CD1c-positive myeloid dendritic cell (primary cell): ENCODE data around the gene PTPRD.
"Not testable (repeated sequence)": the region's sequence is repeated elsewhere in the genome, so short reads cannot be mapped to it uniquely, and the experiment has no call there.

Experiments
- DNase-seq: peaks from one replicate; pipeline ENCODE4 v3.0.0-alpha.2; 2016; ENCODE audit errors: extremely low spot score

PTPRD gene

DNA sequence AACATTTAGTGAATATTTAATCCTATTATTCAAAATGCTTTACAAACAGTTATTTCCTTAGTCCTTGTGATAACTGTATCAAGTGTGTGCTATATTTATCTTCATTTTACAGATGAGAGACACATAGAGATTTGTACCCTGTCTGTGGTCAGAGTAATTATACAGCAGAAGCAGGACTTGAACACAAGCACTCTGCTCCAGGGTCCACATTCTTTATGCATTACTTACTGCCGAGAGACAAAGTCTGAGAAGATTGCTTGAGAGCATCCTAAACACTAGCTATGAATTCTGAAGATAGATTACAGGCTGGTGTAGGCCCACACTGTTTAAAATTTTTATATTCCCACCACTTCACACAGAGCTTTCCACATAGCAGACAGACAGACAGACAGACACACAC lies 1887.2 kb downstream of the PTPRD start:
- no peak for DNase-seq

DNA sequence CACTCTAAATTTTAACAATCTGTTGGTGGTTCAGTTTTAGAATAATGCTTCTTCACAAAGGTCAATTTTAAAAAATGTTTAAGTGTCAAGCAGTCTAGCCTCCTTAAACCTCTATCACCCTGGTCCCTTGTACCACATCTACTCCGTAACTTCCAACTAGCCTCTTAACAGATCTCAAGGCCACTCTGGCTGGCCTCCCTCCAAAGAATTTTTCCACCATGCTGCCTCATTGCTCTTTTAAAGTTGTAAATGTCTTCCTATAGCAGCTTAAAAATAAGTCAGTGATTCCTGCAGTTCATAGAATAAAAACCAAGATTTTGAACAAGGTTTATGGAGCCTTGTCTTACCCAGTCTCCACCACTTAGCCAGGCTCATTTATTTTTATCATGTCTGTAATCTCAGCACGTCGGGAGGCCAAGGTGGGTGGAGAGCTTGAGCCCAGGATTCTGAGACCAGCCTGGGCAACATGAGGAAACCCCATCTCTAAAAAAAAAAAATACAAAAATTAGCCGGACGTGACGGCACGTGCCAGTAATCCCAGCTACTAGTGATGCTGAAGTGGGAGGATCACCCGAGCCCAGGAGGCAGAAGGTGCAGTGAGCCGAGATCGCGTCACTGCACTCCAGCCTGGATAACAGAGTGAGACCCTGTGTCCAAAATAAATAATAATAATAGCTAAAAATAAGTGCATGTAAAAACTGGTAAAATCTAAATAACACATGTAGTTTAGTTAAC lies 1888.4 kb downstream of the PTPRD start:
- no peak for DNase-seq

DNA sequence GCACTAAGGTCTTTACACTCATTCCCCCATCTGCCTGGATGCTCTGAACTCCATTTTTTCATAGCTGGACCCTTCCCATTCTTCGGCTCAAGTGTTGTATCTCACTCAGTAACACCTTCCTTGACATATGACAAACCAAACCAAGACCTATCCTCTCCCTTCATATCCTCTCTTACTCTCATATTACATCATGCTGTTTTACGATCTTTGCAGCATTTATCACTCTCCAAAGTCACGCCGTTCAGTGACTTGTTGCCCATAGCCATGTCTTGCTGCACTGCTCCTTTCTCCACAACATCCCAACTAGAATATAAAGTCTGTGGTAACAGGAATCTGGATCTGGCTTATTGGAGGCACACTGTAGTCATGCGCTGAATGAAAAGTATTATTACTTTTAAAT lies 1889.6 kb downstream of the PTPRD start:
- no peak for DNase-seq

DNA sequence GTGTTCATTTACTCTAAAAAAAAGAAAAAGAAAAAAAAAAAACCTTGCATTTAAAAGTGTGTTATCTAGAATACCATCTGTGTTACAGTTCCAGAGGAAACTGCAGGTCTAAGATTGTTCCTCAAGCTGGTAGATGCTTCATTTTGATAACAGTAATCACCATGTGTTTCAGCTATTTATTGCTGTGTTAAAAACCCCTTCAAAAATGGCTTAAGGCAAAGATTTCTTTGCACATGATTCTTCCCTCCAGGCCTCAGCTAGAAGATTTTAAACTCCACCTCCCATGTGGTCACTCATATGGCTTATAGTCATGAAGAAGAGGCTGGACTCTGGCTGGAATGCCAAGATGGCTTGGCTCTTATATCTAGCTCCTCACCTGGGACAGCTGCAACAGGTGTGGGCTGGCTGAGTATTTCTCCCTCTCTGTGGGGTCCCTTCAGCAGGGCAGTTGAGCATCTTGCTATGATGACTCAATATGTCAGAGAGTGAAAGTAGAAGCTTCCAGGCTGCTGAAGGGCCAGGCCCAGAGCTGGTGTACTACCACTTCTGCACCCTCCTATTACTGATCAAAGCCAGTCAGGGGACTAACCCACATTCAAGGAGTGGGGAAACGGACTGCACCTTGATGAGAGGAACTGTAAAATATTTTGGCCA lies 1892.8 kb downstream of the PTPRD start:
- DNase-seq: no peak

DNA sequence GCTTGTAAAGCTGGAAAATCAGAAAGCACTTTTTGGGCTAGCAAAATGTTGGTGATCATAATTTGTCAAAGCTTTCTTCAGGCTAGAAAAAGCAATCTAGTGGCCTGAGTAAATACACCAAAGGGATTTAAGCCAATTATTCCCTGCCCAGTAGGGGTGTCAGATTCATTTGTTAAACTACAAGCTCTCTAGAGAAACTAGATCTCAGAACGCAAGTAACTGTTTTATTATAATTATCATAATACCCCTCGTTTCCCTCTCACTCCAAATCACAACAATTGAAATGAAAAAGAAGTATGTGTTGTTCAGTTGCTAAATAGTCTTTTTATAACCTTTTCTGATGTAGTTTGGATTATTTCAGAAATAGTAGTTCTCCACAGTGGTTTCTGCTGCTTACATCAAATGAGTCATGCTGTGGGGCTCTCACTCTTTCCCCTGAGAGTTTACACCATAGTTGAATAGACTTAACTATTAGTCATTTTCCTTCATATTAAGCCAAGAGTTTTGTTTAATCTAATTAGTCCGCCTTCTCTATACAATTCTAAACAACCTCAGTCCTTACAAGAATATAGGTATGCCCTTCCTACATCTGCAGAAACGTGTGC lies 1894.6 kb downstream of the PTPRD start:
- no peak for DNase-seq

DNA sequence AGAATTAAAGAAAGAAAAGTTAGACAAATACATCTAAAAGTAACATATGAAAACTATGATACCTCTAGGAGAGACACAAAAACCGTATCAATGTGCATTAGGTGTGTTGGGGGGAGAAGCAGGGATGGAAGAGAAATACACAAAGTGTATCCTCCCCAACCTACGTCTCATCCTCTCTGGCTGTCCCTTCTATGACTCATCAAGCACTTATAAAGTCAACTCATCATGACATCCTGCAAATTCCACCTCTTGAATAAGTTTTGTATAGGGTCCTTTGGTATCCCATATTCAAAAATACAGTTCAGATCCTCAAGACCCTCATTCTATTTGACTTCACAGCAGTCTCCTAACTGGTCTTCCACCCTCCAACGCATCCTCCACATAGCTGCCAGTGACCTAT lies 1895.7 kb downstream of the PTPRD start:
- no peak for DNase-seq

DNA sequence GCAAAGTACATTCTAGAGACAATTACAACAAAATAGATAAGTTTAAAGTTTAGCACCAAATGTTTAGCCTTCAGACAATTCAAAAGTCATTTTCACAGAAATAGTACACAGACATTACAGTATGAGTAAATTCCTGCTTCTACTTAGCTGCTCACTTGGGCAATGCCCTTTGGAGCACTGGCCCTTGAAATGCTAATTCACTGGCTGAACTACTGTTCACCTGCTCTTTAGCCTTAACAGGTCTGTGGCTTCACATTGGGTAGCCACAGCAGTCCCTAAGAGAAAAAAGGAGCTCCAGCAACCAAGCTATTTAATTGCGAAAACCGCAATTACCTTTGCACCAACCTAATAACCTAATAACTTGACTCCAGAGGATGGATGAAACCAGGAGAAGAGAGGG lies 1897.0 kb downstream of the PTPRD start:
- DNase-seq: no peak

DNA sequence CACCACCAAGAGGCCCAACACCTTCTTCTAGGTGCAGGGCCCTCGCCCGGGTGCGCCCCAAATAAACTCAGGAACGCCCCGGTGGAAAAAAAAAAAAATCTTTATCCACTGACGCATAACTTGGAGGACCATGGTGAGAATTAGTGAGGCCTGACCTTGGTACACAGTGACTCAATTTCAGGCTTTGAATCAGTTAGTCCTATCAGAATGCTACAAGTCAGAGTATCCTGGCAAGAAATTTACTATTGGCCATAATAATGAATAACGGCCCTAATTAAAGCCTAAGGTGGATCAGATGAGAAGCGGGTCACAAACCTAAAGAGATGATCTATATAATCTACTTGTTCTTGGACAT lies 1899.0 kb downstream of the PTPRD start:
- DNase-seq: no peak

DNA sequence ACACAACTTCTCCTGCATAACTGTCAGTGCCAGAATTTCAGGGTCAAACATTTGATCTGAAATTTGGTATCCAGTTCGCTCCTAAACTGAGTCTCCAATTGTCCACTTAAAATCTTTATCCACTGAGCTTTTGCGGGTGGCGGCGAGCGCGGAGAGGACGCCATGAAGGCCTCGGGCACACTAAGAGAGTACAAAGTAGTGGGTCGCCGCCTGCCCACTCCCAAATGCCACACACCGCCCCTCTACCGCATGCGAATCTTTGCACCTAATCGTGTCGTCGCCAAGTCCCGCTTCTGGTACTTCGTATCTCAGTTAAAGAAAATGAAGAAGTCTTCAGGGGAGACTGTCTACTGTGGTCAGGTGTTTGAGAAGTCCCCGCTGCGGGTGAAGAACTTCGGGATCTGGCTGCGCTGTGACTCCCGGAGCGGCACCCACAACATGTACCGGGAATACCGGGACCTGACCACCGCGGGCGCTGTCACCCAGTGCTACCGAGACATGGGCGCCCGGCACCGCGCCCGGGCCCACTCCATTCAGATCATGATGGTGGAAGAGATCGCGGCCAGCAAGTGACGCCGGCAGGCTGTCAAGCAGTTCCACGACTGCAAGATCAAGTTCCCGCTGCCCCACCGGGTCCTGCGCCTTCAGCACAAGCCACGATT lies 1899.5 kb downstream of the PTPRD start:
- no peak for DNase-seq

DNA sequence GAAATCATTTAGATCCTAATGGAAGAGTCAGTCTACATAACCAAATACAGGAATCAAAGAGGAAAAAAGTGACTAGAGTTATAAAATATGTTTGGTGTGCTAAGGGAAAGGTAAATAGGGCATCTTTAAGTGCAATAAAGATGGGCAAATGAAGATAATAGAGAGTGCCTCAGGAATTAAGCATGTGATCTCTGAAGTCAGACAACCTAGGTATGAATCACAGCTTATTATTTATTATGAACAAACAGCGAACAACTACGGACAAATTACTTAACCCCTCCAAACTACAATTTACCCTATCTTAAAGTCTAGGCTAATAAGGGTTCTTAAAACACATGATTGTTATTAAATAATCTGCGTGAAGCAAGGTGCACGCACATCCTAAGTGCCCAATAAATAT lies 1903.1 kb downstream of the PTPRD start:
- DNase-seq: no peak

DNA sequence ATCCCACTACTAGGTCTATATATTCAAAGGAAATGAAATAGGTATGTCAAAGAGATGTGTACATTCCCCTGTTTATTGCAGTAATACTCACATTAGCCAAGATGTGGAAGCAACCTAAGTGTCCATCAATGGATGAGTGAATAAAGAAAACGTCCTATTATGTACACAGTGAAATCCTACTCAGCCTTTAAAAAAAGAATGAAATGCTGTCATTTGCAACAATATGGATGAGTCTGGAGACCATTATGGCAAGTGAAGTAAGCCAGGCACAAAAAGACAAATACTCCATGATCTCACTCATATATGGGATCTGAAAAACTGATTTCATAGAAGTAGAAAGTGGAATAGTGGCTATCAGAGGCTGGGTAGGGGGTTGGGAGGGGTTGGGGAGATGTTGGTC lies 1904.1 kb downstream of the PTPRD start:
- no peak for DNase-seq

DNA sequence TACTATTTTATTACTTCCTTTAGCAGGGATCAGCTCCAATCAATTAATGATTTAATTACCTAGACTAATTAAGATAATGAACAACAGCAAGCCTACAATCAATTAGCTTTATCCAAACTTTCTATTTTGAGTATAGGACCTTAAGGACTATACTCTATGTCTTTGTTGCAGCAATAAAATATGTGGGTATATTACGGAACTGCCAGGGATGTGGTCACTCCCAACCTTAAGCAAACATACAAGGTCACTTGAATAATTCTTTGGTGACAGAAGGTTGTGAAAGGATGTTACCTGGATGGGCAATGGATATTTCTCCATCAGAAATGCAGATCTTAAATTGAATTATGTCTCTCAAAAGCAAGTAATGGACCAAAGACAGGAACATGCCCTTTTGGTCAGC lies 1905.8 kb downstream of the PTPRD start:
- no peak for DNase-seq

DNA sequence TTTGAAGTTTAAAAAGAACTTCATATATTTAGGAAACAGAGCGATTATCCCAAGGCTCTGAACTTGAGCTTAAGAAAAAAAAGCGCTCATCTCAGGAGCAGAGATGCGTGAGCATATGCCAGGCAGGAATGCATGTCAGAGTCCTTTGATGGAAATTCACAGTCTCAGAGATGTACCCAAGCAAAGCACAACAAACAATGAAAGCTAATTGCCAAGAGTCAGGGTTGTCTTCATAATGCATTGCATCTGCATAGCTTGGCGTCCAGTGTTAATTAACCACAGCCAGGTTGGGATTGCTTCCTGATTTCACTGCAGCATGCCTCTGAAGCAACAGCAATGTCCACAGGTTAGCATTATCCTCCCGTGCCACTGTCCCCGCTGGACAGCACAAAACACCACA lies 1906.3 kb downstream of the PTPRD start:
- no peak for DNase-seq

DNA sequence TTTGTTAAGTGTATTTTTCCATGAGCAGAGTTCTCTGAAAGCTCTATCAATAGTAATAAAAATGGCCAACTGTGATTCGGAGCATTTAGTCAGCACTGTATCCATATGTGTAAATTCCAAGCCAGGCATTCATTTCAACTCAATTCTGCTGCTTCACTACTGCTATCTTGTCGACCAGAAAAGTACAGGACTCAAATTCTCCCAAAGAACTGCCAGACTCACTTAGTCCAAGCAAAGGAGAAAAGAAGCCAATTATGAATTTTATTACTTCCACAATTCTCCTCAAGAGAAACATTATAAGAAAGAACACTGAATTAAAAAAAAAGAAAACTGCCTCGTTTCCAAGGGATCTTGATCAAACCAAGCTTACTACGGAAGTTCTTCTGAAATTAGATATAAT lies 1906.9 kb downstream of the PTPRD start:
- no peak for DNase-seq

DNA sequence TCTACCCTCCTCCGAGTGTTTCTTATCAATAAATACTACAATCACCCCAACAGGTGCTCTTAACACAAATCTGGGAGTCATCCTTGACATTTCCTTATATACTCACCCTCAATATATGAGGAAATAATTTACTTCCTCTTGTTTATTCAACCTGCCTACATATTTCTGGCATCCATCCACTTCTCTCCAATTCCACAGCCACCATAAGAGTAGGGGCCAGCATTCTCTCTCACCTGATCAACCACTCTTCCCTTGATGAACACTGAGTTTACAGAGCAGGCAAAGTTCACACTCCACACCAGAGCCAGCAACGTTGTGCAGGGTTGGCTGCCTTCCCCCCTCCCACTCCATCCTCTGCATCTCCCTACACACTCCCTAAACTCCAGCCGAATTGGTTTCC lies 1908.9 kb downstream of the PTPRD start:
- DNase-seq: no peak

DNA sequence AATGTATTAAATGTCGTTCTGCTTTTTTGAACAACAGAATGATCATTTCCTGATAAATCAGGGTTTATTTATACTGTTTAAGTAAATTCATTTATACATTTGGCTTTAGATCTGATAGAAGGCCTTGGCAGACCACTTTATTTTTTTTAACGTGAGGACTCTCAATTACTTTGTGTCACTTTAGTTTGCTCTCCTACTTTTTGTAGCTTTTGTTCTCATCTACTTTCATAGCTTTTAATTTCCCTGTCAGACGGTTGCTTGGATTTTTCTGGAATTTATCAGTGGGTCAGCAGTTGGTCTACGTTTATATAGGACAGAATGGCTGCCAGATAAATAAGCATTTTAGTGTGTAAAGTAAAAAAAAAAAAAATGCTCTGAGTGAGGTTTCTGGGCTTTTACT lies 1910.9 kb downstream of the PTPRD start:
- no peak for DNase-seq

DNA sequence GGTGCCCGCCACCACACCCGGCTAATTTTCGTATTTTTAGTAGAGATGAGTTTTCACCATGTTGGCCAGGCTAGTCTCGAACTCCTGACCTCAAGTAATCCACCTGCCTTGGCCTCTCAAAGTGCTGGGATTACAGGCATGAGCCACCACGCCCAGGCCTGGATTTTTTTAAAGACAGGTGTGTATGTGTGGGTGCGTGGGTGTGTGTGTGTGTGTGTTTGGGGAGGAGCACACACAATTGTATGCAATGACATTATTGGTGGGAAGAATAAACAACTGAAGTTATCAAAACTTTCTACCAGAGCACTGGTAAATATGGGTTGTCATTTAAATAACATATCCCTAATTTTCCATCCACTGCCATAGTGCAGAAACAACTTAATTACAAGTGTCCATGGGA lies 1915.2 kb downstream of the PTPRD start:
- not testable (repeated sequence) for DNase-seq

DNA sequence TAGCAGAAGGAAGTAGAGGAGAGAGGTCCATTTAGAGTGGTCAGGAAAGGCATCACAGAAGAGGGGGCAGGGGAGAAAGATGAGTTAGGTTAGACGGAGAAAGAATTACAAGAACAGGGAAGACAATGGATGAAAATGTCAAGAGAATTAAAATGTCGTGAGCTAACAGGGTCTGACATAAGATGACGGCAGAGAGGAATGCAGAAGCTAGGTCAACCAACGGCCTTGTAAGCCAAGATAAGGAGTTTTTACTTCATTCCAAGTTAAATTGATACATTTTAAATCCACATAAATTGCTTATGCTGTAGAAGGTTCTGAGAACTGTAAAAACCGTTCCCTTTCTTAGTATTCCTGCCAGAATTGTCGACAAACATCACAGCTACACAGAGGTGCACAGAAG lies 1916.3 kb downstream of the PTPRD start:
- DNase-seq: no peak

DNA sequence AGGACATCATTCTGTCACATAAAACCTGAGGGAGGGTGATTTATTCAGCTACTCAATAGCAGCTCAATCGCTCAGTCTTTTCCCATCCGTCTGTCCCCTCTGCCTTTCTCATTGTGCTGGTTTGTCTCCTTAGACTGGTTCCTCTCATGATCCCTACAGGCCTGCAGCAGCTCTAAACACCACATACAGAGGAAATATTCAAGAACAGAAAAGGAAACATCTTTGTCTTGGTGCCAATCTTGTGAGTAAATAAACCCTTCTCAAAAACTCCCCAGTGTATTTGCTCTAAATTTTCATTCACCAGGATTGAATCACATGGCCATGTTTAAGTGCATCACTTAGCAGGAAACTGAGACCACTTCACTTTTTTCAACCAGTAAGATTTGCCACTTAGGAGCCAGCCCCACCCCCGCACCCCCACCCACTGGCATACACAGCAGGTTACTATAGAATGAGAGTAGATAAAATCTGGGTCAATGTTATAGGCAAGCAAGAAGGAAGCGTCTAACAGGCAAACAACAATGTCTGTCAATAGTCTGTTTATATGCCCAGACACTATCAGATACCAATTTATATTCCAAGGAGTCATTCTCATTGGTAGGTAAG lies 1917.7 kb downstream of the PTPRD start:
- no peak for DNase-seq

DNA sequence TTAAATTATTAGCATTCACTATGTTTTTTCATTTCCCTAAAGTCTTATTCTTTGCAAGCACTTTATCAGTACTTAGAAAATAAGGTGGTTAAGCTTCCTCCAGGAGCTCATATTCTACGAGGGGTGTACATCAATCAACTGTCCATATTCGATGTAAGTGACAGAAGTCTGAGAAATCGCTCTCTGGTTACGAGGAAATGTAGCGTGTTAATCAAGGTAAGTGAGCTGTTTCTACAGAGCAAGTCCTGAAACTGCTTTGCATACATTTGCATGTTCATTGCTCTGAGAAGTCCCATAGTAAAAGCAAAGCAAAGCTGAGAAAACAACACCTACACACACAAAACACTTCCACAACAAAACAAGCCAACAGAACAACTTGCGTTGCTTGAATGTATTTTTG lies 1919.3 kb downstream of the PTPRD start:
- no peak for DNase-seq

DNA sequence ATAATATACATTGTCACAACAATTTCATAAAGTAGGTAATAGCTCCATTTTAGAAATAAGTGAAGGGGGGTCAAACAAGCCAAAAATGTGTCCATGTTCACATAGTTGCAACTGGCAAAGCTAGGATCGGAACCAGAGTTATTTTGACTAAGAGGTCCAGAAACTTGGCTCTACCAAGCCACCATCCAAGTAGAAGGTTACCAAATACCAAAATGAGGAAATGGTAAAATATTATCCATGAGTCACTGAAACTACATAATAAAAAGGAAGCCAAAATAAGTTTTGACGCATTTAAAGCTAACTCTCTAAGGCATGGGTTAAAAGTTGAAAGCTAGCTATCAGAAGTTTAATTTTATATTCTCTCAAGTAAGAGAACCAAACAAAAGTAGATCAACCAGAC lies 1926.3 kb downstream of the PTPRD start:
- peak; percentile 70 for DNase-seq

DNA sequence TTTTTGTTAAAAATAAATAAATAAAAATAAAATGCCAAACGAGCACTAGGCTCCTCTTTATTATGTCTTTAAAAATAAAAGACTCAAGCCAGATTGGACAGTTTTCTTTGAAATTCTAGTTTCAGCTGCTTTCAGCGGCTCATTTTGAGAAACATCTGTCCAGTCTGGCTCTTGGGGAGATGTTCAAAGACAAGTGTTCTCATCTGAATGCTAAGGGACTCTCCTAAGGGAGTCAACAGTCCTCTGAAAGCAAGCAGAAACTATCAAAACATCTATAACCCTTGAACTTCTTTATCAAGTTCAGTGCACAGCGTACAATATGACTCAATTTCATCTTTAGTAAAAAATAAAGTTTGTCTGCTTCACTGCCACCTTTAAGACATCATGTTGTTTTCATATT lies 1927.0 kb downstream of the PTPRD start:
- DNase-seq: no peak
